Skeletal muscle cell (primary cell): Measurements from ENCODE around the gene RAD51B.

Experiments
- DNase-seq: peaks from one replicate; pipeline ENCODE4 v3.0.0-alpha.2; 2010; ENCODE audit warnings: low read depth
- H3K4me3 ChIP-seq: 2 replicates; pipeline ENCODE4 v1.5.1; 2011; ENCODE audit warnings: low read depth, mild to moderate bottlenecking, control low read depth, low read length, moderate library complexity

RAD51B gene

DNA sequence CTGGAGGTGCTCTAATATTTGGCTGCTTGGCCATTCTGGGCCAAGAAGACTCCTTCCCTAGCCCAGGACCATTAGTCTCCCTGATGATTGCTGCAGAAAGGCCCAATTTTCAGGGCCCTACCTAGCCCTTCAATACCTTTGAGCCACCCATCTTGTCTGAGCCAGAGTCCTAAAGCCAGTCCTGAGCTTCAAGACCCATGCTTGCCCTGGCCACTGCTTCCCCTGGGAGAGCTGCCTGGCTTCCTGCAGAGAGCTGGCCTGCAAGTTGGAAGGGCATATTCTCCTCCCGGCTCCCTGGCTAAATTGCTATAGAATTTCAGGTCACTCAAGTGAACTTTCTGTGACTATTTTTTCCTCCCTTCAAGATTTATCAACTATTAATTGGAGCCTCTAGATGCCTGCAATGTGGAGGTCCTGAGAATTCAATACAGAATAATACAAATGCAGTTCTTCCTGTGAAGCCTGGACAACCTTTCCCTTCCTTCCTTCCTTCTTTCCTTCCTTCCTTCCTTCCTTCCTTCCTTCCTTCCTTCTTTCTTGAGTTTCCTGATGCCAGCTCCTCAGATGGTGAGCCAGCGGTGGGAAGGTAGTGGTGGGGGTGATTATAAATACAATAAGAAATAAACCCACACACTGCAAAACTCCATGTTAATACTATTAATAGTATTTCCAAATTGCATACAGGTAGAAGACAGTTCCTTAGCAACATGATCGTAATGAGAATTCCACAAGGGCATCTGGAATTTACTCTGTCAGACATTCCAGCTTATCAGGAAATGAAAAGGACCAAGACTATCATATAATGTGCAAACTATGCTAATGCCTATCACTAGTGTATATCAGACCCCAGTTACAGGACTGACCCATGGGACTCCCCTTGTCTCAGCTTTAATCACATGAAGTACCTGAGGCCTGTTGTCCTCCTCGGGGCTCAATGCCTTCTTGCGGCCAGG lies 865.2 kb downstream of the RAD51B start:
- no peak overlapping the region for H3K4me3 ChIP-seq
- DNase-seq, result no peak

DNA sequence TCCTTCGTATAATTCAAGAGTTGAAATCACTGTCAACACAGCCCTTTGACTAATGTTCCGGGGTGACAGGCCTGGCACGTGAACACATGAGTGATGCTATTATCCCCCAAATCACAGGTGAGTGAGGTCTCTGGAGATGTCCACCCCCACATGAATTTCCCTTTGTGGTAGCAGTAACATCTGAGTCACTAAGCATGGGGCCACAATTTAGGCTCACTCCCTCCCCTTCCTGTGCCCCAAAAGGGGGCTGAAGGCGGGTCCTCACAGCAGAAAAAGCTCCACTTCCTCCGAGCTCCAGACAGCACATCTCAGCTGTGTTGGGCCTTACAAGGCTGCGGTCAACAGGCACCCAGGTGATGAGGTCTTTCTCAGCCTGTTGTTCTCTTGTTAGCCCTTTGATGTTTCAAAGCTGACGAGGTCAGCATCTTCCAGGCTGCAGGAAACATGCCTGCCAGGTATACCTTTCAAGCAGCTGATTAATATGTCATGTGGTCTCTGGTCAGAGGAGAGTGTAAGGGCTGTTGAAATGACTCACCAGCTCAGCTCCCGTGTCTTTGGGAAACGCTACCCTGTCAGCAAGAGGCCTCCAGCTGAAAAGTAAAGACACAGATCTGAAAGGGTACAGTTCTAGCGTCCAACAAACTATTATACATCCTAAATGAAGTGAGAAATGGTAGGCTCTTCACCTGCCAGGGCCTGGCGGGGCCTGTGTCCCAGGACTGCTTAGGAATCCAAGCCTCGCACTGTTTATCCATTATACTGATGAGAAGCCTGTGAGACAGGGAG lies 866.0 kb downstream of the RAD51B start:
- H3K4me3 ChIP-seq, result no peak overlapping the region
- no peak for DNase-seq

DNA sequence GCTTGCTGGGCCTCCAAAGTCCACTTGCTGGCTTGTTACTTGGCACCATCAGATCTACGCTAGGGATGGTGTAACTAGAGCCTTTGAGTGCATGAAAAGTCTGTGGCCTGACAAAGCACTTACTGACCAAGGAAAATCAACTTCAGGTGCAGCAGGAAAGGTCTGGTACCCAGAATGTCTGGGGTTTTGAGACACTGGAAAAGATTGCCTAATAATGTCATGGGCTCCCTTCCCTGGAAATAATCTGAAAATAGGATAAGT lies 866.6 kb downstream of the RAD51B start:
- H3K4me3 ChIP-seq, result no peak overlapping the region
- DNase-seq, result no peak

DNA sequence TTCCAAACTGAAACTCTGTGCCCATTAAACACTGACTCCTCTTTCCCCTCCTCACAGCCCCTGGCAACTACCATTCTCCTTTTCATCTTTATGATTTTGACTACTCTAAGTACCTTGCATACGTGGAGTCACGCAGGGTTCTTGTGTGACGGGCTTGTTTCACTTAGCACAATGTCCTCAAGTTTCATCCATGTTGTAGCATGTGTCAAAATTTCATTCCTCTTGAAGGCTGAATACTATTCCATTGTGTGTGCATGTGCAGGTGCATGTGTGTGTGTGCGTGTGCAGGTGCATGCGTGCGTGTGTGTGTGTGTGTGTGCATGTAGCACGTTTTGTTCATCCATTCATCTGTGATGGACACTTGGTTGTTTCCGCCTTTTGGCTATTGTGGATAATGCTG lies 867.1 kb downstream of the RAD51B start:
- H3K4me3 ChIP-seq, result no peak overlapping the region
- DNase-seq, result no peak

DNA sequence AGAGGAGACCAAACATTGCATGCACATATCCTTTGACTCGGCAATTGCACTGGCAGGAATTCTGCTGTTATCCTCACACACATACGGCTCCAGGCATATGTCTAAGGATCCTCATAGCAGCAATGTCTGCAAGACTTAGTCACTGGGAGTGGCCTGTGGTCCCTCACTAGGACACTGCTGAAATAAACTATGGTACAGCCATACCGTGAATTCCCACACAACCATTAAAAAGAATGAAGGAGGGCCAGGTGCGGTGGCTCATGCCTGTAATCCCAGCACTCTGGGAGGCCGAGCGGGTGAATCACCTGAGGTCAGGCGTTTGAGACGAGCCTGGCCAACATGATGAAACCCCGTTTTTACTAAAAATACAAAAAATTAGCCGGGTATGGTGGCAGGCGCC lies 868.2 kb downstream of the RAD51B start:
- DNase-seq, result peak; percentile 86
- H3K4me3 ChIP-seq, result no peak overlapping the region

DNA sequence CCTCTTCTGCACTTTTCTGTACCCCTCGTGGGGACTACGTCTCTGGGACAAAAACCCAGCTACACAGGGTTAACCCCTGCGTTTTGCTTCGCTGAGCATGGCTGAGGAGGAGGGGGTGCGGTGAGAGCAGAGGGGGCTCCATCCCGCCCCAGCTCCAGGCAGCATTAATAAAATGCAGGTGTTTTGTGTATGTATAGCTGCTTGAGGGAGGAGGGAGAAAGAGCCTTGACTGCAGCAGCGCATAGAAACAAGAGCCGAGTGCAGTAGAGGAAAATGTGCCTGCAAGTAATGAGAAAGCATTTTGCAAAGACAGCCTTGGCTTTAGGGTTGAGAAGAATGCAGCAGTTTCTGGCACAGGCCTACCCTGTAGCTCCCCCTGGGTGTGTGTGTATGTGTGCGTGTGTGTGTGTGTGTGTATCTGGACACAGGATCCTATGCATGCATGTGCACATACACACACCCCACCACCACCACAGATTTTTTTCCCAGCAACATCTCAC lies 869.3 kb downstream of the RAD51B start:
- no peak overlapping the region for H3K4me3 ChIP-seq
- DNase-seq, result peak; percentile 74

DNA sequence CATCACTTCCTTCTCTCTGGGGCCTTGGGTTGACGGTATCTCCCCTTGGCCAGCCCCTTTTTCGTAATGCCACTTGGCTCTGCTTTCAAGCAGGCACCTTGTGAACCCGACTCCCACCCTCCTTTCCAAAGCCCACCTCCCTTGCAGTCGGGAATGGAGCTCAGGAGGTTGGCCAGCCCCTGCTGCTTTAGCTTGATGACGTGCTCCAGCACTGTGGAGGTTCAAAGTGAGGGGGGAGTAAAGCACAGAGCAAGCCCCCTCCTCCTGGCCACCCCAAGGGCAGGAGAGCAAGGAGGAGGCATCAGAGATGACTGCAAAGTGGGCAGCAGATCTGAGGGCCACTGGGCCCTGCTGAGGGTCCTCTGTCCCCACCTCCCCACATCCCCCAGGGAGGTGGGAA lies 869.9 kb downstream of the RAD51B start:
- DNase-seq, result no peak
- H3K4me3 ChIP-seq, result no peak overlapping the region

DNA sequence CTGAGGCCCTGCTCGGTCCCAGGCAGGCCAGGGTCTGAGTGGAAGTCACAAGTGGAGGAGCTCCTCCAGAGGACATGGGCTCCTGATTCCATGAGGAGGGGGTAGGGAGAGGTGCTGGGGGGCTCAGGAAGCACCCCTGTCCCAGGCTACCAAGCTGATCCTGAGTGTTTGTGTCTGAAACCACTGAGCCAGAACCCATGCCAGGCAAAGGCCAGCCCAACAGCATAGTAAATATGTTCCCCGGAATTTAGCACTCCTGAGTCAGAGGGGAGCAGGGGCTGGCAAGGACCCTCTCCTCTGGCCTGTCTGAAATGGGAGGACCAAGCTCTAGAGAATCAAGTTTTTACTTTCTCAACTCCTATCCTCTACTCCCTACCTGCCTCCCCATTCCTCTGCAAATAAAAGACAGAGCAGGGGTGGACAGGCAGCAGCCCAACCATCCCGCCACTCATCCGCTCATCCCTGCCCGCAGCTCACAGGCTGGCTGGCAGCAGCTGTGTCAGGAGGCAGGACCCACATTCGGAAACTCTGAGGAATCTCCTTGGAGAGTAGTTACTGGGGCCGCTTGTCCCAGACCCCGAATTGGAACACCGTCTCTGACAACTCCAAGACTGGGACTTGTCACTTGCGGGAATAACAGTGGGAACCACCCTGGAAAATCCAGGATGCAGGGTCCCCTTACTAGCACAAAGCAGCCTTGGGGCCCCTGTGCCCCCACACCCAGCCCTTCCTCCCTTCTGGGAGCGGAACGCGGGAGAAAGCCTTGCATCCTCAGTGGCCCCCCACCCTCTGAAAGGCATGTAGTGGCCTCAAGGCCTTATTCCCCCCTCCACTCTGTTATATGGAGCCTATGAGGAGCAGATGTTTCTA lies 870.7 kb downstream of the RAD51B start:
- DNase-seq, result no peak

DNA sequence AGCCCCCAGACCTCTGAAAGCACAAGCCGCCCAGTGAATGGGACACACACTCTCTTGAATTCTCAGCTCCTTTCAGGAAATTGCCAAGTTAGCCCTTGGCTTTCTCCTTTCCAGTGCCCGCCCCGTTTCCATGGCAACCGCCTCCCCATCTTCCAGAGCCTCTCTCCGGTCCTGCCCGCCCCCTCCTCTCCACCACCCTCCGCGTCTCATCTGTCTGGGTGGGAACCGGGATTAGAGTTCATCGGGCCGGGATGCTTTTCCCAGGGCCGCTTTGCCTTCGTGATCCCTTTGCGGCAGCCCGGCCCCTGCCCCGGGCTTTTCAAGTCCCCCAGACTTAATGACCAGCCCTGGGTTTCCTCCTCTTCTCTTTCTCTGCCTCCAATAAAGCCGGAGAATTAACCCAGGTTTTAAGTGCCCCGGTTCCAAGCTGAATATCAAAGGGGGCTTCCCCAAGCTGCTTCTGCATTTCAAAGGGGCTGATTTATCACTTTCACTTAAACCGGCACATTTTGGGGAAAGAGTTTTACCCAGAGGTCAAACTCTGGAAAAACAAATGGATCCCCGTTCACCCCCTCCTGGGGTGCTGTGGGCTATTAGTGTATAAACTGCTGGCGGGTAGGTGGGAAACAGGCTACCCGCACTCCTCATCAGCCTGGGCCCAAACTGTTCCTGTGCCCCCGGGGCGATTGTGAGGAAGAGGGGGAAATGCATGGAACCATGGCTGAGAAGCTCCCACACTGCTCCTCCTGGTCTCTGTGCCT lies 871.6 kb downstream of the RAD51B start:
- no peak for DNase-seq
- H3K4me3 ChIP-seq, result no peak overlapping the region

More for the DNA sequence above, 870.7 kb downstream of the RAD51B start:
- H3K4me3 ChIP-seq, result no peak overlapping the region

DNA sequence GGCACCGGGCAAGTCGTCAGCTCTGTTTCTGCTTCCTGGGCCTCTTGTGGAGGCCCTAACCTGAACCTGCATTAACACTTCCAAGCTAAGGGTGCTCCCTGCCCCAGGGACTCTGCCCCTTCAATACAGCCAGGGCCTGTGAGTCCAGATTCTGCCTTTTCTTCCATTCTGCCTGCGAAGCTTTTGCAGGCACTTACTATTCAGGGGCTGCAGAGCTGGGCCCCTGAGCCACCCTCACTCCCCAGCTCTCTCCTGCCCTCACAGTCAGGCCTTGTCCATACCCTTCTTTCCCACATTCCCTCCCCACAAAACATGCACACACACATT lies 872.2 kb downstream of the RAD51B start:
- no peak overlapping the region for H3K4me3 ChIP-seq

DNA sequence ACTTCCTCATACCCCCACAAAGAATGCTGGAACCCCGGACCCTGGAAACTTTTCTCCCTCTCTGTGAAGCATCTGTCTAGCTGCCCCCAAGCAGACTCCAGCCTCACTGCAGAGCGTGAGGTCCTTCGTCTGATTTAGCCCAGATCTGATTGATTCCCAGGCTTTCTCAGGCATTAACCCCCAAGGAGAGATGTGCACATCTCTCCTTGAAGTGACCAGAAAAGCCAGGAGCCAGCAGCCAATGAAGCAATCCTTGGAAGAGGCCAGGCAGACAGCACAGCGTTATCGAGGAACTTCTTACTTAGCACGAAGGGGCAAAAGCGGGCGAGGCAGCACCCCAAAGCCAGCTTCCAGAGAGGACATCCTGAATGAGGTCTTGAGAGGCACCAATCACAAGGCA lies 872.6 kb downstream of the RAD51B start:
- no peak for DNase-seq
- no peak overlapping the region for H3K4me3 ChIP-seq

More for the DNA sequence above, 872.2 kb downstream of the RAD51B start:
- no peak for DNase-seq

DNA sequence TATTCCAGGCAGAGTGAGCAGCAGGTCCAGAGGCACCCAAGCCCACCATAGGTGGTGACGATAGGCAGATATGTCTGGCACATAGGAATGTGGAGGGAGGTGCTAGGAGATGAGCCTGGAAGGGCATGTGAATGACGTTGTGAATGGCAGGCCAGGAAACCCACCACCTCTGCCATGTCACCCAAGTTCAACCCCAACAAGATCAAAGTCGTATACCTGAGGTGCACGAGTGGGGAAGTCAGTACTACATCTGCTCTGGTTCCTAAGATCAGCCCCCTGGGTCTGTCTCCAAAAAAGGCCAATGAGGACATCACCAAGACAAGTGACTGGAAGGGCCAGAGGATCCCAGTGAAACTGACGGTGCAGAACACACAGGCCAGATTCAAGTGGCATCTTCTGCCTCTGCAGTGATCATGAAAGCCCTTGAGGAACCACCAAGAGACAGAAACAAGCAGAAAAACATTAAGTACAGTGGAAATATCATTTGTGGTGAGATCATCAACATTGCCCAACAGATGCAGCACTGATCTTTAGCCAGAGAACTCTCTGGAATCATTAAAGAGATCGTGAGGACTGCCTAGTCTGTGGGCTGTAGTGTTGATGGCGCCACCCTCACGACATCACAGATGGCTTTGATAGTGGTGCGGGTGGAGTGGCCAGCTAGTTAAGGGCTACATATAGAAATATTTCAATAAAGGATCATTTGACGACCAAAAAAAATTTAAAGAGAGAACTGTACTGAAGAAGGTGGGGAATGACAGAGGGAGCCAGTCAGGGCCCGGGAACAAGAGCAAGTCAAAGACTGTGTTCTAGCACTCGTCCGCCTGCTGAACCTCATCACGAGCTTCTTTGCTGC lies 873.6 kb downstream of the RAD51B start:
- peak; percentile 76 for DNase-seq
- H3K4me3 ChIP-seq, result no peak overlapping the region

DNA sequence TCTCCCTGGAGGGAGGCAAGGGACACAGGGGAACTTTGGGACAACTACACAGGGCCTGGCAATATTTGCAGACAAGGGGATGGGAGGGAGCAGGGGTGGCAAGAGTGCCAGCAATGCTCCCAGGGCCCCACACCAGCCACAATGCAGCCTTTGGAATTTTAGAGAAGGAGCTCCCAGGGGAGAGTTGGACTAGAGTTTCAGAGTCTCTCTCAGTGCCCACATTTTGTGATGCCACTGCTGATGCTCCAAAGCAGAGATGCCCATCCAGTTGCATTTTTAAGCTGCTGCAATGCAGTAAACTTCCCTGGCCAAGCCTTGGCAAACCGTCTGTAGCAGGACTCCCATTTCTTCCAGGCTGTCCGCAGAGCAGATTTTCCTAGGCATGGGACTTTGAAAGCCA lies 874.3 kb downstream of the RAD51B start:
- DNase-seq, result no peak
- H3K4me3 ChIP-seq, result no peak overlapping the region

DNA sequence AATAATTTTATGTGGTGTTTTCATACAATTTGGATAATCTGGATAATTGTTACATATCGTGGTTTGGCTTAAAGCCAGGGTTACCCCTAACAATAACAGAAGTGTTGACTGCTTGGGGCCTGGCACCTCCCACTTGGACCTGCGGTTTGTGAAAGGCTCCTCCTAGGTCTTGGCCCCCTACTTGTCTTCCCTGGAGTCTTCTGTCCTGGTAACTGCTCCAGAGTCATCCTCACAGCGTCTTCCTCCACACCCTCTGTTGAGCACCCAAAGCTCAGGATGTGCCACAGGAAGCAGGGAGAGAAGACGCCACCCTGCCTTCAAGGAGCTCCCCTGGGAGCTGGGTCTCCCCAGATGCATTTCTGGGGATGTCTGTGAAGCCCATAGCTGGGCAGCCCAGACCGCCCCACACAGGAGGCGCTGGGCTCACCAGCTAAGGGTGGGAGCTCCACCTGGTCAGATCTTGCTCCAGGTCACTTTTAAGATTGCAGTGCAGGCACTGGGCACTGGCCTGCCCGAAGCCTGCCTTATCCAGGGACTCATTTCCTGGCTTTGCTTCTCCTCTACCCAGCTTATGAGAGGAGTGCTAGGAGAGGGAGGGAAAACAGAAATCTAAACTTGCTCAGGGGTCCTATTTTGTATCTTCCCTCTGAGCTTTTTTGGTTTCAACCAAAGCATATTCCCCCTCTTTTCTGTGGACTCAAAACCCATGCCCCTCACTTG lies 875.1 kb downstream of the RAD51B start:
- H3K4me3 ChIP-seq, result no peak overlapping the region
- no peak for DNase-seq

DNA sequence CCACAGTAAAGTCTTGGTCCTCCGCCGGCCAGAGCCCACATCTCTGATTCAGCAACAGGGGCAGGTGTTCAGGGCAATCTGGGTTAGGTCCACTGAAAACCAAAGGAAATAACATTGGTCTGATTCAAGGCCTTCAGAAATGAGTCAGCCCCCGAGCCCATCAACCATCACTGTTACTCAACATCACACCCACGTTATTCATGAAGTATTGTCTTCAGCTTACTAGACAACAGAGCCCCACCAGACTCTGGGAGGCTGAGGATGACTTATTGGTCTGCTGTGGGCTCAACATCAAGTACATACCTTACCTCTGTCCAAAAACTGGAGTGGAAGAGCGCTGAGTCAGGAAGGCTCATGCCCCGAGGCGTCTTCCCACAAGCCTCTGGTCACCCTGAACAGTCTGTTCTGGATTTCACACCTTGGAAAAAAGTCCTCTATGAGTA lies 875.8 kb downstream of the RAD51B start:
- peak; percentile 100 for DNase-seq
- H3K4me3 ChIP-seq, result no peak overlapping the region

DNA sequence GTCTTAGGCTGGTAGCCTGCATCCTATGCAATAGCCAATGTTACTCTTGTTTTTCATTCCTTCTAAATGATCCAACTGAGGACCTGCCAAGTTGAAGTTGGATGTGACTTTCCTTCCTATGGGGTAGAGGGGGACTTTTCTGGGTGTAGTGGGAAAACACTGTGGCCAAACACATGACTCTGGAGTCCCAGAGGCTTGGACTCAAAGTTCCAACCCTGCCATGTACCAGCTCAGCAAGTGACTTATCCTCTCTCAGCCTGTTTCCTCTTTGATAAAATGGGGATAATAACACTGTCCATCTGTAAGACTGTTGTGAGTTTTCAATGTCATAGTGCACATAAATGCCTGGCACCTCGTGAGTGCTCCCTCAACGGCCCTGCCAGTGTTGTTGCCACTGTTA lies 876.3 kb downstream of the RAD51B start:
- DNase-seq, result no peak
- H3K4me3 ChIP-seq, result no peak overlapping the region

DNA sequence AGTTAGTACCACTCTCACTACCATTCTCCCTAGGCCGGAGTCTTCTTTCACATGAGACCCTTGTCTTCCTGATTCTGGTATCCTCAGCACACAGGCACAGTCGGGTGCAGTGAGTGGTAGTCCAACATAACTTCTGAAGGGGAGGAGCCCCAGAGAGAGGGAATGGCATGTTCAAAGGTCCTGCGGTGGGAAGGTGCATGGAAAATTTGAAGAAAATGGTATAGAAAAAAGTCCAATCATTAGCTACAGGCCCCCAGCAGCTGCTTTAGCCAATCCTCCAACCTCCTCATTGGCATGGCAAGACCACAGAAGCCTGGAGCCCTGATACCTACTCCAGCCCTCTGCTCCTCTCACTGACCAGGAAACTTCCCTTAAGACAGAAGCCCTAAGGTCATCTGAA lies 876.7 kb downstream of the RAD51B start:
- no peak for DNase-seq
- H3K4me3 ChIP-seq, result no peak overlapping the region
